ENCODE results near the gene TIMP2. TPM values are rescaled to one million over a fixed set of nuclear protein-coding genes. Genes with fewer than 3 reads are reported as not detected.

Gene TIMP2
- total and polyA plus RNA-seq, 2 of the 4 experiments (the other 2 are of a cell fraction): 43.9 to 416 TPM

- TF ChIP-seq RCOR1 (IDR thresholded peaks at IDR 0.05; ENCODE audit: insufficient replicate concordance, low read length) (no peak), CHD1 (IDR thresholded peaks at IDR 0.05; ENCODE audit: low read depth, low read length) (no peak), RFX5 (IDR thresholded peaks at IDR 0.05; ENCODE audit: low read depth, low read length) (no peak), MXI1 (IDR thresholded peaks at IDR 0.05; ENCODE audit: borderline replicate concordance, low read depth, low read length) (no peak; the same call in 1 of the 2 replicates), POLR2A (IDR thresholded peaks at IDR 0.05; ENCODE audit: low read depth, low read length) (no peak), MAFK (IDR thresholded peaks at IDR 0.05; ENCODE audit: low read depth, low read length) (no peak), FOS (IDR thresholded peaks at IDR 0.05; ENCODE audit: low read depth, low read length) (no peak)
Measured at GRCh38 chr17:78878871-78879527, 46.2 kb downstream of the TIMP2 start (continued).

- DNase-seq (no peak), ATAC-seq (ENCODE audit: low read depth) (no peak)
- H2BK5ac ChIP-seq (ENCODE audit: low read depth, low read length, poor library complexity, severe bottlenecking): peak overlapping the region; percentile 40
- in situ Hi-C loops (cut with MboI; ENCODE audit: low sequenced_read_pairs) (no loop called here), dilution Hi-C loops (cut with HindIII; ENCODE audit: low sequenced_read_pairs, unreplicated experiment) (no loop called here), intact Hi-C loops (cut with micrococcal nuclease) (no loop called here)
- H3K36me3 ChIP-seq (ENCODE audit: control insufficient read depth, insufficient read depth, low read length): peaks cover 12% of the 10 kb centered on the region; the same call in 1 of the 2 replicates
- H4K5ac ChIP-seq (ENCODE audit: low read depth, low read length): no peak overlapping the region
- no peaks in the 10 kb centered on the region for H3K9me3 ChIP-seq (ENCODE audit: control insufficient read depth, insufficient read depth, low read length)
- peak overlapping the region; percentile 11; the same call in 1 of the 2 replicates for H3K27ac ChIP-seq (ENCODE audit: insufficient read depth, low read length)
- H3K4ac ChIP-seq (ENCODE audit: low read depth, low read length): peak overlapping the region; percentile 36
- H3K4me2 ChIP-seq (ENCODE audit: low read depth, low read length): no peak overlapping the region
- no peak overlapping the region for H3K9ac ChIP-seq (ENCODE audit: low read depth, low read length)
- no peak overlapping the region for H2BK15ac ChIP-seq (ENCODE audit: low read depth, low read length)
- H3K79me1 ChIP-seq (ENCODE audit: low read depth in 1 of 2, low read length in 2 of 2): peaks cover 46 to 90% of the 10 kb centered on the region in 2 experiments
- H3K23ac ChIP-seq (ENCODE audit: low read depth, low read length): 0 out of 2 replicates have a peak overlapping the region, but pooled peaks have one; percentile 9
- ChIA-PET CTCF (no interaction called here), POLR2A (ENCODE audit: unreplicated experiment) (no interaction called here)
- no peak overlapping the region for H2AK9ac ChIP-seq (replicated peaks; ENCODE audit: low read depth, low read length, poor library complexity)
- H3K14ac ChIP-seq (replicated peaks; ENCODE audit: low read depth, low read length): peak overlapping the region; percentile 69
- peaks cover 56% of the 10 kb centered on the region for H3K9me1 ChIP-seq (ENCODE audit: insufficient read depth, low read length)
- H3K27me3 ChIP-seq (ENCODE audit: control insufficient read depth, insufficient read depth, low read length): no peaks in the 10 kb centered on the region
- peak overlapping the region; percentile 95 for H2AK5ac ChIP-seq (ENCODE audit: low read depth, low read length)
- H3K56ac ChIP-seq (ENCODE audit: extremely low read depth, insufficient read depth, low read length): no peak overlapping the region
- BruUV-seq (replicated peaks): no TSS peak
- H3K18ac ChIP-seq (ENCODE audit: low read depth, low read length): no peak overlapping the region
- no peak overlapping the region for H2BK20ac ChIP-seq (ENCODE audit: low read depth, low read length)
- no peak overlapping the region for H4K91ac ChIP-seq (ENCODE audit: insufficient read depth, low read depth, low read length)
- peak overlapping the region; percentile 37 for H2AFZ ChIP-seq (replicated peaks; ENCODE audit: low read length, poor library complexity)
- no peak overlapping the region for H3K4me3 ChIP-seq (ENCODE audit: insufficient read depth, low read depth, low read length)
- peaks cover 51% of the 10 kb centered on the region for H3K4me1 ChIP-seq (ENCODE audit: control insufficient read depth, insufficient read depth, low read length)
- H4K8ac ChIP-seq (ENCODE audit: low read depth in 2 of 2, low read length in 2 of 2): no peak overlapping the region
- WGBS, 2 experiments (ENCODE audit: extremely low coverage in 2 of 2, insufficient read length in 1 of 2): 96% methylated on average over 10 of the region's 15 CpGs; no CpG with 5 or more reads in 1 of the 2 experiments
- no peak for TF ChIP-seq RCOR1 (IDR thresholded peaks at IDR 0.05; ENCODE audit: insufficient replicate concordance, low read length)
- TF ChIP-seq RAD21 (IDR thresholded peaks at IDR 0.05; ENCODE audit: low read length): no peak
- no peak for TF ChIP-seq SMC3 (IDR thresholded peaks at IDR 0.05; ENCODE audit: low read depth, low read length)
- TF ChIP-seq FOS (IDR thresholded peaks at IDR 0.05; ENCODE audit: low read depth, low read length): no peak
- no peak overlapping the region for H2BK120ac ChIP-seq (ENCODE audit: low read depth, low read length)
- peaks cover 33% of the 10 kb centered on the region for H4K20me1 ChIP-seq (ENCODE audit: insufficient read depth, low read length)
Measured at GRCh38 chr17:78878261-78878660, 46.9 kb downstream of the TIMP2 start.
